NT2/D1 (cell line): ENCODE measurements around the gene HS3ST1.

ENCODE experiments used
- SUZ12 ChIP-seq: IDR thresholded peaks from 2 replicates; pipeline ENCODE4 v1.6.1; 2011; ENCODE audit not compliant: insufficient read length, insufficient read depth; ENCODE audit errors: extremely low read depth
- YY1 ChIP-seq: IDR thresholded peaks from 2 replicates; pipeline ENCODE4 v1.6.1; 2011; ENCODE audit not compliant: insufficient read length, insufficient read depth
- ZNF274 ChIP-seq: IDR thresholded peaks from 2 replicates; pipeline ENCODE4 v1.6.1; 2011; ENCODE audit warnings: mild to moderate bottlenecking, low read depth, low read length

GRCh38 chr4:11424856-11425255 lies 3.8 kb downstream of the HS3ST1 start:
- TF ChIP-seq YY1 (no peak), ZNF274 (no peak), SUZ12 (no peak)
